GM19043 (cell line): Measurements from ENCODE around the gene HMCN2.
A peak's percentile ranks its signal among the peaks of the same experiment; 100 is the strongest.
"Not testable (repeated sequence)": the region's sequence is repeated elsewhere in the genome, so short reads cannot be mapped to it uniquely, and the experiment has no call there.

Source experiments
- ATAC-seq: cut with Tn5 transposase; IDR thresholded peaks from one replicate; pipeline ENCODE4 v1.9.1; 2021; ENCODE audit warnings: low read depth; ENCODE audit not compliant: unreplicated experiment

The HMCN2 gene

GRCh38 chr9:130239741-130240241 is 25.8 kb upstream of the HMCN2 start:
- ATAC-seq, result peak; percentile 39

GRCh38 chr9:130240410-130241197 is 25.0 kb upstream of the HMCN2 start:
- peak; percentile 42 for ATAC-seq

- no peak for ATAC-seq
Measured at GRCh38 chr9:130241198-130241535, 24.4 kb upstream of the HMCN2 start.

- ATAC-seq, result no peak
Measured at GRCh38 chr9:130242270-130243014, 23.1 kb upstream of the HMCN2 start.

GRCh38 chr9:130243015-130243881 is 22.3 kb upstream of the HMCN2 start:
- no peak for ATAC-seq

- no peak for ATAC-seq
Measured at GRCh38 chr9:130243882-130244170, 21.7 kb upstream of the HMCN2 start.

GRCh38 chr9:130244548-130245165 is 20.9 kb upstream of the HMCN2 start:
- ATAC-seq, result no peak

GRCh38 chr9:130245474-130245873 is 20.1 kb upstream of the HMCN2 start:
- ATAC-seq, result no peak

- ATAC-seq, result no peak
Measured at GRCh38 chr9:130246126-130246525, 19.4 kb upstream of the HMCN2 start.

- no peak for ATAC-seq
Measured at GRCh38 chr9:130254747-130255630, 10.6 kb upstream of the HMCN2 start.

- no peak for ATAC-seq
Measured at GRCh38 chr9:130255631-130256134, 9.9 kb upstream of the HMCN2 start.

GRCh38 chr9:130256644-130257043 is 8.9 kb upstream of the HMCN2 start:
- no peak for ATAC-seq

- not testable (repeated sequence) for ATAC-seq
Measured at GRCh38 chr9:130258137-130258536, 7.4 kb upstream of the HMCN2 start.

GRCh38 chr9:130259044-130259443 is 6.5 kb upstream of the HMCN2 start:
- ATAC-seq, result no peak

GRCh38 chr9:130260816-130261765 is 4.5 kb upstream of the HMCN2 start:
- no peak for ATAC-seq

- no peak for ATAC-seq
Measured at GRCh38 chr9:130262061-130262745, 3.4 kb upstream of the HMCN2 start.

- ATAC-seq, result no peak
Measured at GRCh38 chr9:130262771-130263170, 2.8 kb upstream of the HMCN2 start.
